ENCODE data around the gene ZGPAT. TPM values are rescaled to one million over a fixed set of nuclear protein-coding genes. Genes with fewer than 3 reads are reported as not detected.

ZGPAT gene
- total RNA-seq, 4 donors from 2014 or later, result 22.5 to 38.9 (median 28.6) TPM

GRCh38 chr20:63741354-63741675, 33.5 kb downstream of the ZGPAT start:
- H3K27me3 ChIP-seq, result no peaks in the 10 kb centered on the region
- peak overlapping the region; percentile 89 to 99 (median 96) for H3K27ac ChIP-seq (replicated peaks in 1 of 4)
- peaks cover 39 to 60% (median 53%) of the 10 kb centered on the region in 4 donors for H3K4me1 ChIP-seq
- no peaks in the 10 kb centered on the region for H3K9me3 ChIP-seq
- intact Hi-C loops (cut with DNase I), result no loop called here
- no peak for TF ChIP-seq EP300 (IDR thresholded peaks at IDR 0.05)
- no peak for TF ChIP-seq CTCF (IDR thresholded peaks at IDR 0.05)
- no peak for TF ChIP-seq POLR2AphosphoS5 (IDR thresholded peaks at IDR 0.05)
- peak overlapping the region; percentile 74 to 87 (median 78) for H3K4me3 ChIP-seq
- 25% methylated on average over 5 of the region's 6 CpGs for WGBS
- DNase-seq (ENCODE audit: extremely low spot score), result no peak
- H3K36me3 ChIP-seq, result peaks cover 12 to 48% (median 40%) of the 10 kb centered on the region in 4 donors

DNA sequence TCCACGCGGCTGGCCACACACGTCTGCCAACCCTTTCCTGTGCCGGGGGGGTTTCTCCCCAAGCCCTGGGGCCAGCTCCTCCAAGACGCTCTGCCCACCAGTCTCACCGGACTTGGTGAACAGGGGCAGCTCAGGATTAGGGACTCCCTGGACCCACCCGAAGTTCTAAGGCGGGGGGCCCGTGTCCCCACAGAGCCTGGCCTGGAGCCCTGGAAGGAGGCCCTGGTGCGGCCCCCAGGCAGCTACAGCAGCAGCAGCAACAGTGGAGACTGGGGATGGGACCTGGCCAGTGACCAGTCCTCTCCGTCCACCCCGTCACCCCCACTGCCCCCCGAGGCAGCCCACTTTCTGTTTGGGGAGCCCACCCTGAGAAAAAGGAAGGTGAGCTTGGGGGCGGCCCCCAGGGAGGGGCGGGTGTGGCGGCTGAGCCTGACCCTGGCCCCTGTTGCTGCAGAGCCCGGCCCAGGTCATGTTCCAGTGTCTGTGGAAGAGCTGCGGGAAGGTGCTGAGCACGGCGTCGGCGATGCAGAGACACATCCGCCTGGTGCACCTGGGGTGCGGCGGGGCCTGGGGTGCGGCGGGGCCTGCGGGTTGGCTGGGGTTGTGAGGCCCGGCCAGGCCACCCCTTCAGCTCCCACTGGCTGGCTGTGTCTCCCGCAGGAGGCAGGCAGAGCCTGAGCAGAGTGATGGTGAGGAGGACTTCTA, 34.0 kb downstream of the ZGPAT start:
- WGBS, result 79% methylated on average over 24 of the region's 30 CpGs
- intact Hi-C loops (cut with DNase I), result no loop called here
- Histone ChIP-seq H3K27me3 (no peaks in the 10 kb centered on the region), H3K9me3 (no peaks in the 10 kb centered on the region), H3K36me3 (peaks cover 12 to 50% (median 42%) of the 10 kb centered on the region in 4 donors), H3K4me1 (peaks cover 39 to 56% (median 51%) of the 10 kb centered on the region in 4 donors), H3K4me3 (peak overlapping the region in 3 of 4 donors; percentile 74 to 79 (median 77)), H3K27ac (replicated peaks in 1 of 4) (peak overlapping the region; percentile 89 to 99 (median 96))
- TF ChIP-seq CTCF (IDR thresholded peaks at IDR 0.05), result no peak
- no peak for TF ChIP-seq POLR2AphosphoS5 (IDR thresholded peaks at IDR 0.05)
- no peak for TF ChIP-seq EP300 (IDR thresholded peaks at IDR 0.05)
- no peak for TF ChIP-seq POLR2A (IDR thresholded peaks at IDR 0.05; ENCODE audit: low read depth)
- DNase-seq (ENCODE audit: extremely low spot score), result no peak

DNA sequence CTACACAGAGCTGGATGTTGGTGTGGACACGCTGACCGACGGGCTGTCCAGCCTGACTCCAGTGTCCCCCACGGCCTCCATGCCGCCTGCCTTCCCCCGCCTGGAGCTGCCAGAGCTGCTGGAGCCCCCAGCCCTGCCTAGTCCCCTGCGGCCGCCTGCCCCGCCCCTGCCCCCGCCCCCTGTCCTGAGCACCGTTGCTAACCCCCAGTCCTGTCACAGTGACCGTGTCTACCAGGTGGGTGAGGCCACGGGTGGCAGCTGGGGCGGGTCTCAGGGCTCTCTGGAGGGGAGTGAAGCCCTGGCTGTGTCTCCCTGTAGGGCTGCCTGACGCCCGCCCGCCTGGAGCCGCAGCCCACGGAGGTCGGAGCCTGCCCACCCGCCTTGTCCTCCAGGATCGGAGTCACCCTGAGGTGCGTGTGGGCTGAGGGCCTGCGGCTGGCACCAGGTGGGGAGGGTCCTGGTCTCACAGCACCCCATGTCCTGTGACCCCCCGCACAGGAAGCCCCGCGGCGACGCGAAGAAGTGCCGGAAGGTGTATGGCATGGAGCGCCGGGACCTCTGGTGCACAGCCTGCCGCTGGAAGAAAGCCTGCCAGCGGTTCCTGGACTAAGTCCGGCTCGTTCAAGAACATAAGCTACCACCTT, 34.7 kb downstream of the ZGPAT start:
- 84% methylated on average over 20 of the region's 37 CpGs for WGBS
- peaks cover 12 to 52% (median 43%) of the 10 kb centered on the region in 4 donors for H3K36me3 ChIP-seq

DNA sequence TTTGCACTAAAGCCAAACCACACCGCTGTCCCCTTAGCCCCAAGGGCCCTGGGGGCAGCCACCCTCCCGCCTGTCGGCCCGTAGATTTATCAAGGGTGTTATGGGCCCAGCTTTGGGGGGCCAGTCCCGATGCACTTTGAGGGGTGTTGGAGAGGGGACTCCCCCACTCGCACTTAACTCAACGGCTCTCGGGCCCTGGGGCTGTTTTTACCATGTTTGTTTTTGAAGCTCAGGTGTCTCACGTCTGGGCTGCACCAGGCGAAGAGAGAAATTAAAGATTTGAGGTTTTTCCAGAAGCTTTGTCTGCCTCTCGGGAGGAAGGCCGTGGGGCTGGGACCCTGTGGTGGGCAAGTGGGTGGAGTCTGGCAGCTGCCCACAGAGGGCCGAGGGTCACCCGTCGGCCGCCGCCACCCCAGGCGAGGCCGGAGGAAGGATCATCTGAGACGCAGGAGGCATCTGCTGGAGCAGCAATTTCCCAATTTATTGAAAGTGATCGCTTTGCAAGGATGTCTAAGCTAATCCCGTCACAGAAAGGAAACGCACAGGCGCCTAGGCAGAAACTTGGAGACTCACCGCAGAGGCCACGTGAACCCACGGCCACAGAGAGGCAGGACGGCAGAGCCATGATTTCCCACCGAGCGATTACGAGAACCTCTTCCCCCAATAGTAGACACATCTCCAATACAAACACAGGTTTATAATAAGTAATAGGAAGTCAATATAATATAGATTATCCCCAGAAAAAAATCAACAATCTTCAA, 35.6 kb downstream of the ZGPAT start:
- TF ChIP-seq CTCF (IDR thresholded peaks at IDR 0.05) (no peak), EP300 (IDR thresholded peaks at IDR 0.05) (no peak), POLR2AphosphoS5 (IDR thresholded peaks at IDR 0.05) (no peak), POLR2A (IDR thresholded peaks at IDR 0.05; ENCODE audit: low read depth) (no peak)
- intact Hi-C loops (cut with DNase I), result no loop called here
- DNase-seq (ENCODE audit: extremely low spot score), result no peak

More for the DNA sequence above, 34.7 kb downstream of the ZGPAT start:
- Histone ChIP-seq H3K27ac (replicated peaks in 1 of 4) (peak overlapping the region; percentile 89 to 99 (median 96)), H3K9me3 (no peaks in the 10 kb centered on the region), H3K4me1 (peaks cover 35 to 49% (median 46%) of the 10 kb centered on the region in 4 donors), H3K4me3 (no peak overlapping the region), H3K27me3 (no peaks in the 10 kb centered on the region)
- intact Hi-C loops (cut with DNase I), result no loop called here
- DNase-seq (ENCODE audit: extremely low spot score), result no peak
- no peak for TF ChIP-seq CTCF (IDR thresholded peaks at IDR 0.05)
- no peak for TF ChIP-seq POLR2A (IDR thresholded peaks at IDR 0.05; ENCODE audit: low read depth)

More for the DNA sequence above, 35.6 kb downstream of the ZGPAT start:
- H3K4me1 ChIP-seq, result peaks cover 30 to 40% (median 37%) of the 10 kb centered on the region in 4 donors
- H3K36me3 ChIP-seq, result peaks cover 12 to 59% (median 48%) of the 10 kb centered on the region in 4 donors
- H3K27me3 ChIP-seq, result no peaks in the 10 kb centered on the region
- no peaks in the 10 kb centered on the region for H3K9me3 ChIP-seq
- WGBS, result 87% methylated on average over 30 of the region's 31 CpGs
- H3K27ac ChIP-seq (replicated peaks in 1 of 4), result peak overlapping the region; percentile 89 to 99 (median 96)
- no peak overlapping the region for H3K4me3 ChIP-seq
